Adrenal gland (tissue), 12 donors: ENCODE results near the gene C11orf87. TPM values are rescaled to one million over a fixed set of nuclear protein-coding genes. Genes with fewer than 3 reads are reported as not detected.

Source experiments
- DNase-seq, 7 donors: peaks; one replicate each; pipeline ENCODE4 v3.0.0-alpha.2; 2019 to 2020
- H3K27ac ChIP-seq, 5 donors: fragments of 200-600 bp; sonication (generic) in 4 of 5; 1 replicate in 3 of 5; 2 replicates in 2 of 5; pipeline versions ENCODE4 v1.5.1 to v1.8.0; 2016 to 2020; ENCODE audit warnings: mild to moderate bottlenecking in 1 of 5
- H3K27me3 ChIP-seq: fragments of 200-600 bp; 2 replicates; pipeline ENCODE4 v1.8.0; 2021
- H3K36me3 ChIP-seq, 2 donors: fragments of 200-600 bp; replicated peaks in 1 of 2; 1 replicate in 1 of 2; 2 replicates in 1 of 2; pipeline versions ENCODE4 v1.5.1 to v1.8.0; 2018 to 2022
- H3K4me1 ChIP-seq, 2 donors: fragments of 200-600 bp; replicated peaks in 1 of 2; 1 replicate in 1 of 2; 2 replicates in 1 of 2; pipeline versions ENCODE4 v1.5.1 to v1.8.0; 2018 to 2021
- H3K4me3 ChIP-seq, 4 donors: fragments of 200-600 bp; sonication (generic) in 3 of 4; one replicate each; pipeline ENCODE4 v1.5.1; 2016 to 2018
- H3K9me3 ChIP-seq, 3 donors: fragments of 200-600 bp; sonication (generic) in 1 of 3; replicated peaks in 1 of 3; 1 replicate in 2 of 3; 2 replicates in 1 of 3; pipeline versions ENCODE4 v1.5.1 to v1.8.0; 2016 to 2021
- POLR2A ChIP-seq, 2 donors: fragments of 450-650 bp; IDR thresholded peaks; one replicate each; pipeline ENCODE4 v1.6.1; 2017; ENCODE audit warnings: antibody characterized with exemption in 2 of 2, mild to moderate bottlenecking in 2 of 2, moderate library complexity in 1 of 2
- WGBS, 4 donors: extraction: QIAGEN DNeasy Blood & Tissue Kit in 2 of 4; methylation state at CpG; one replicate each; pipeline versions ENCODE4 v1.1.5 to v1.1.7; 2013 to 2017; 5-methylcytosine and 5-hydroxymethylcytosine counted together
- intact Hi-C, 2 donors: fragments of 100-400 bp; cut with DNase I; formaldehyde crosslinking; loops; one replicate each; pipeline versions ENCODE4 v1.14.1 to v1.15.0; 2022 to 2023
- polyA plus RNA-seq, 3 donors: library from polyadenylated mRNA; stranded (reverse); fragments of 200-250 nt in 2 of 3; fragments of 350-450 nt in 1 of 3; fragmentation: Illumina TruSeq in 1 of 3; extraction: RNeasy Lipid Tissue Mini Kit (QIAGEN cat#74804) in 1 of 3; gene quantifications; one replicate each; pipeline ENCODE4 v1.2.3, GENCODE V29; 2013 to 2014
- total RNA-seq, 9 donors: library from RNA; depleted of rRNA in 4 of 9; stranded (reverse); fragments of >200 nt in 4 of 9; fragments of 120-200 nt in 1 of 9; fragmentation: NEBNext Ultra II Directional in 1 of 9; extraction: Animal tissue kit (Norgen Biotek cat#: 25700) in 1 of 9; gene quantifications; one replicate each; pipeline versions ENCODE4 v1.1.0 to v1.2.4, GENCODE V29; 2013 to 2023
- TF ChIP-seq, protein P1 (sequence below), 6 experiments: fragments of 450-650 bp in 4 of 6; fragments of 200-600 bp in 2 of 6; sonication (generic) in 1 of 6; IDR thresholded peaks; 1 replicate in 5 of 6; 2 replicates in 1 of 6; pipeline versions ENCODE4 v1.5.1 to v1.8.0; 2016 to 2021; ENCODE audit warnings: antibody characterized with exemption in 6 of 6, mild to moderate bottlenecking in 2 of 6, moderate library complexity in 1 of 6
- donor health status: healthy with polysubstance abuse.
- donor health status: Bipolar disorder and iron deficiency.
- donor health status: DM: yes; HTN: yes; CAD: no.
- donor health status: DM: no; HTN: no; CAD: no.
- donor health status: DM: no; HTN: no; CAD: no.
- donor health status: DM: yes; HTN: yes; CAD: no.

The C11orf87 gene
- total and polyA plus RNA-seq, 12 donors = 0.07 to 0.37 (median 0.16) TPM; not detected in 3

DNA sequence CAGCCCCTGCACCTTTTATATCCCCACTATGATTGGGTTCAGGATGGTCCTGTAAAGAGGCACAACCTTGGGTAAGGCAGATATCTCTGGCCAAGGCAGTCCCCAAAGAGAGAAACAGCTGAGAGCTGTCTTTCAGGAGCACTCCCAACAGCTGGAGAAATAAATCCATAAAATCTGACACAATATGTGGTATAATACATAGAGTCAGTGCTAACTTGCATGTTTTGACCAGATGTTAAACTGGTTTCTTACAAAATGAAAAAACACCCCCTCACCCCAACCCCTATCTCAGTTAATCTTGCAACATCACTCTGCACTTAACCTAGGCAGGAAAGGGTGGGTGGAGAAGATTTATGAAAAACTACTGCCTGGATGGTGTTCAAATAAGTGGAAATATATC lies 44.0 kb upstream of the C11orf87 start:
- H3K4me1 ChIP-seq = no peaks in the 10 kb centered on the region
- H3K9me3 ChIP-seq = no peaks in the 10 kb centered on the region
- DNase-seq = no peak
- no peak for TF ChIP-seq POLR2A (IDR thresholded peaks at IDR 0.05)
- TF ChIP-seq, protein P1, sequence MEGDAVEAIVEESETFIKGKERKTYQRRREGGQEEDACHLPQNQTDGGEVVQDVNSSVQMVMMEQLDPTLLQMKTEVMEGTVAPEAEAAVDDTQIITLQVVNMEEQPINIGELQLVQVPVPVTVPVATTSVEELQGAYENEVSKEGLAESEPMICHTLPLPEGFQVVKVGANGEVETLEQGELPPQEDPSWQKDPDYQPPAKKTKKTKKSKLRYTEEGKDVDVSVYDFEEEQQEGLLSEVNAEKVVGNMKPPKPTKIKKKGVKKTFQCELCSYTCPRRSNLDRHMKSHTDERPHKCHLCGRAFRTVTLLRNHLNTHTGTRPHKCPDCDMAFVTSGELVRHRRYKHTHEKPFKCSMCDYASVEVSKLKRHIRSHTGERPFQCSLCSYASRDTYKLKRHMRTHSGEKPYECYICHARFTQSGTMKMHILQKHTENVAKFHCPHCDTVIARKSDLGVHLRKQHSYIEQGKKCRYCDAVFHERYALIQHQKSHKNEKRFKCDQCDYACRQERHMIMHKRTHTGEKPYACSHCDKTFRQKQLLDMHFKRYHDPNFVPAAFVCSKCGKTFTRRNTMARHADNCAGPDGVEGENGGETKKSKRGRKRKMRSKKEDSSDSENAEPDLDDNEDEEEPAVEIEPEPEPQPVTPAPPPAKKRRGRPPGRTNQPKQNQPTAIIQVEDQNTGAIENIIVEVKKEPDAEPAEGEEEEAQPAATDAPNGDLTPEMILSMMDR (IDR thresholded peaks at IDR 0.05) = no peak
- no peaks in the 10 kb centered on the region for H3K36me3 ChIP-seq
- H3K4me3 ChIP-seq = no peak overlapping the region
- intact Hi-C loops = no loop called here
- H3K27me3 ChIP-seq = no peaks in the 10 kb centered on the region
- H3K27ac ChIP-seq = no peak overlapping the region

DNA sequence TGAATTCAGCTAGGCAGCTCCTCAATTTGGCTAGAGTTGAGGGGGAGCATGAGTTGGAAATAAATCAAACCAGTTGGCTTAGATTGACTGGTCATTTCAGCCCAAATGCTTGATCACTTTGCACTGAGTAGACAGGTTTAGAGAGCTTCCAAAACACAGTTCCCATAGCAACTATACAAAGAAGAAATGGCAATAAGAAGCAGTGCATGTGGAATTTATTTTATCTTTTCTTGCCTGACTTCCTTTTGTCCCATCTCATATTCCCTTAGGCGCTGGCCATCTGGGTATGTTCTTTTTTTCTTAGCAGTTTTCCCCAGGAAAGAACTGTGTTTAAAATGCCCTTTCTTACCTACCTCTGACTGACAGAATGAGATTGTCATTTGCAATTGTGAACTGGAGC lies 38.7 kb upstream of the C11orf87 start:
- Histone ChIP-seq H3K4me3 (no peak overlapping the region), H3K4me1 (no peaks in the 10 kb centered on the region), H3K27me3 (no peaks in the 10 kb centered on the region), H3K36me3 (no peaks in the 10 kb centered on the region), H3K9me3 (no peaks in the 10 kb centered on the region), H3K27ac (no peak overlapping the region)
- WGBS, 4 donors = 71 to 100% (median 82%) methylated on average over 1 of the region's 1 CpG
- TF ChIP-seq, protein P1 (IDR thresholded peaks at IDR 0.05) = no peak
- TF ChIP-seq POLR2A (IDR thresholded peaks at IDR 0.05) = no peak
- DNase-seq = no peak
- intact Hi-C loops = no loop called here

DNA sequence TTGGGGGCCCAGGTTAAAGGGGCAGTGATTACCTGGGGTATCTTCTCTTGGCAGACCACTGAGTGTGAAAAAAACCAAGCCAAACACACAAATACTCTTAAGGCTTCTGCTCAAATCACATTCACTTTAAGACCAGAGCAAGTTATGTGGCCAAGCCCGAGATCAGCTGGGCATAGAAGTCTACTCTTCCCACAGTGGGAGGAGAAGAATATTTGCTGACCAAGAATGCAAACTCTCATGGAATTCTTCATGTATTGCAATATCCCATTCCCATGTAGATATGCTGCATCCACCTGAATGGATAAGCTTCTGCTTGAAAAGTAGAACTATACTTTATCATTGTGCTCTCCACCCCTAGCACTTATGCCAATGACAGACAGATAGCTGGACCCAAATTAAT lies 37.1 kb upstream of the C11orf87 start:
- DNase-seq = no peak
- H3K4me1 ChIP-seq = no peaks in the 10 kb centered on the region
- no peaks in the 10 kb centered on the region for H3K36me3 ChIP-seq
- WGBS, 4 donors = 64 to 100% (median 84%) methylated on average over 1 of the region's 1 CpG
- intact Hi-C loops = no loop called here
- no peak for TF ChIP-seq POLR2A (IDR thresholded peaks at IDR 0.05)
- TF ChIP-seq, protein P1 (IDR thresholded peaks at IDR 0.05) = no peak
- H3K27ac ChIP-seq = no peak overlapping the region
- no peak overlapping the region for H3K4me3 ChIP-seq
- no peaks in the 10 kb centered on the region for H3K9me3 ChIP-seq
- H3K27me3 ChIP-seq = no peaks in the 10 kb centered on the region

DNA sequence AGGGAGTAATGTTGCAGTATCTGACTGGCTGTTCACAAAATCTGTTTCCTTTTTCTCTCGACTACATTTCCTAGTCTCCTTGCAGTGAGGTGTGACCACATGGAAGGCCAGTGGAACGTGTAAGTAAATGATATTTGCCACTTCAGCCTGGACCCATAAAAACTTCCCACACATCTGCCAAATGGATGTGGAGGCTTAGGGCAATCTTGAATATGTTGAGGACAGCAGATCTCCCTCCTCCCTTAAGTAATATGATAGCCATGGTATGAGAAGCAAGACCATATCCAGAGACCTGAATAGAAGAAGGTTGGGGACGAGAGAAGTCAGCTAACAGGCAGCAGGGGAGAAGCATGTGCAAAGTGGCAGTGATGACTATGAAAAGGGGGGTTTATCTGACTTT lies 33.0 kb upstream of the C11orf87 start:
- Histone ChIP-seq H3K9me3 (no peaks in the 10 kb centered on the region), H3K4me3 (no peak overlapping the region), H3K4me1 (no peaks in the 10 kb centered on the region), H3K36me3 (no peaks in the 10 kb centered on the region), H3K27me3 (no peaks in the 10 kb centered on the region), H3K27ac (no peak overlapping the region)
- WGBS, 4 donors = 58 to 63% (median 59%) methylated on average over 3 of the region's 3 CpGs
- DNase-seq = no peak
- intact Hi-C loops = no loop called here
- TF ChIP-seq POLR2A (IDR thresholded peaks at IDR 0.05) = no peak
- TF ChIP-seq, protein P1 (IDR thresholded peaks at IDR 0.05) = no peak
